HG03571 (cell line): ENCODE measurements around the gene CASP10.
A peak's percentile ranks its signal among the peaks of the same experiment; 100 is the strongest.

Experiments
- ATAC-seq: cut with Tn5 transposase; IDR thresholded peaks from one replicate; pipeline ENCODE4 v1.9.1; 2021; ENCODE audit not compliant: unreplicated experiment

The CASP10 gene

GRCh38 chr2:201257956-201258665 lies 75.2 kb downstream of the CASP10 start:
- ATAC-seq: peak; percentile 56

- no peak for ATAC-seq
Observed at GRCh38 chr2:201258666-201259615, 76.0 kb downstream of the CASP10 start.

GRCh38 chr2:201260302-201260800 lies 77.4 kb downstream of the CASP10 start, which contains the start of gene CASP8:
Gene CASP8, plus strand, starts transcription at chr2:201260536. Its CDS starts 5,951 bp downstream, at chr2:201266487.
- no peak for ATAC-seq

GRCh38 chr2:201261471-201261870 lies 78.5 kb downstream of the CASP10 start:
- no peak for ATAC-seq

- ATAC-seq: no peak
Observed at GRCh38 chr2:201261906-201262305, 79.0 kb downstream of the CASP10 start.

- ATAC-seq: no peak
Observed at GRCh38 chr2:201262718-201263117, 79.8 kb downstream of the CASP10 start.

- ATAC-seq: no peak
Observed at GRCh38 chr2:201263779-201264178, 80.8 kb downstream of the CASP10 start.

GRCh38 chr2:201264472-201265173 lies 81.7 kb downstream of the CASP10 start:
- no peak for ATAC-seq

GRCh38 chr2:201266629-201267028 lies 83.7 kb downstream of the CASP10 start:
- ATAC-seq: no peak

GRCh38 chr2:201267278-201268030 lies 84.5 kb downstream of the CASP10 start:
- ATAC-seq: no peak

GRCh38 chr2:201269764-201270163 lies 86.8 kb downstream of the CASP10 start:
- no peak for ATAC-seq

- no peak for ATAC-seq
Observed at GRCh38 chr2:201270293-201271001, 87.5 kb downstream of the CASP10 start.

GRCh38 chr2:201271917-201272316 lies 89.0 kb downstream of the CASP10 start:
- no peak for ATAC-seq

- no peak for ATAC-seq
Observed at GRCh38 chr2:201273330-201273983, 90.5 kb downstream of the CASP10 start.

GRCh38 chr2:201275069-201275468 lies 92.1 kb downstream of the CASP10 start:
- ATAC-seq: no peak

- no peak for ATAC-seq
Observed at GRCh38 chr2:201275990-201276389, 93.0 kb downstream of the CASP10 start.

GRCh38 chr2:201276511-201276910 lies 93.6 kb downstream of the CASP10 start:
- ATAC-seq: no peak
